Ovary (tissue), 3 donors: ENCODE measurements around the gene QSOX2.

Experiments
- CTCF ChIP-seq, 3 donors: fragments of 450-650 bp in 2 of 3; fragments of 200-600 bp in 1 of 3; IDR thresholded peaks; one replicate each; pipeline versions ENCODE4 v1.5.1 to v1.8.0; 2016 to 2022; ENCODE audit warnings: antibody characterized with exemption in 3 of 3, mild to moderate bottlenecking in 1 of 3
- EP300 ChIP-seq: sonication (generic); formaldehyde crosslinking; IDR thresholded peaks from one replicate; pipeline ENCODE4 v1.6.1; 2017; ENCODE audit warnings: antibody characterized with exemption
- donor health status: DM: no; HTN: no; CAD: no.

GRCh38 chr9:136244969-136245218 lies 718 bp downstream of the QSOX2 start:
- TF ChIP-seq CTCF (IDR thresholded peaks at IDR 0.05) (no peak), EP300 (no peak)
